Right hindlimb (tissue), 1 donor: ENCODE results near the gene POMGNT1.
"Not testable (repeated sequence)": the region's sequence is repeated elsewhere in the genome, so short reads cannot be mapped to it uniquely, and the experiment has no call there.

Source experiments
- DNase-seq: peaks from one replicate; pipeline ENCODE4 v3.0.0-alpha.2; 2018

Gene POMGNT1

DNA sequence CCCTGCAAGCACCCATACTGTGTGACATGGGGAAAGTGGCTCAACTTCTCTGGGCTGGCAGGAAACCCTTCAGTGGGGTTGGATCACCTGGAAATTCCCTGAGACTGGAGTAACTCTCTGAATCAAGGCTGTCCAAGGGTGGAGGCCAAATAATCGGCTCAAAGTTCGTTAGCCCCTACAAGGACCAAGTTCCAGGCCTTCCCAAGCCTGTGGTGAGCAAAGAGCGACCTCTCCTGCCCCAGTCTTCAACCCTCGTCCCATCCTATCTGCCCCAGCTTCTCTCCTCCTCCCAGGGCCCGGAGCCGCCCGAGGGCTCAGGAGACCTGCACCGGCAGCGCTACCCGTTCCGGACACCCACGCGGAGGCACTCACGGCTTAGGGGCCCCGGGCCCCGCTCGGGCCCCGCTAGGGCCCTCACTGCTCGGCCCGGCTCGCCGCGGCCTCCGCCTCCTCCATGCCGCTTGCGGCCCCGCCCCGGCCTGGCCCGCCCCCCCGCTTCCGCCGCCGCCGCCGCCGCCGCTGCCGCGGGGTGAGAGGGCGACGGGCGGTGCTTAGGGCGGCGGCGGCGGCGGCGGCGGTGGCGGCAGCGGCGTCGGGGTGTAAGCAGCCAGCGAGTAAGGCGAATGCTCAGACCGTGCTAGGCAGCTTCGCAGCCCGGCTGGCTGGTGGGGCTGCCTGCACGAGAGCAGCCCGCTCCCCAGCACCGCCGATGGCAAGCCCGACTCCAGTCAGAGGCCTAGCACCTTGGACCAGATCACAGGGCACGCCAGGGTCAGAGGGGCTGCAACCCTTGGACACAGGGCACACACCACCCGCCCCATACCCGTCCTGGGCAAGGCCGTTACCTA is at the start of gene POMGNT1:
POMGNT1 (minus strand) TSS at position 471 of the 848 bp plus-strand sequence. CDS start 613 bp downstream, outside the sequence.
- DNase-seq: peak; percentile 83

- peak; percentile 99 for DNase-seq
These were observed 49.3 kb upstream of the POMGNT1 start, which contains the start of gene RAD54L for GRCh38 chr1:46247436-46248121. Gene RAD54L (plus strand): TSS chr1:46247763. CDS start chr1:46248406, 643 bp downstream.

DNA sequence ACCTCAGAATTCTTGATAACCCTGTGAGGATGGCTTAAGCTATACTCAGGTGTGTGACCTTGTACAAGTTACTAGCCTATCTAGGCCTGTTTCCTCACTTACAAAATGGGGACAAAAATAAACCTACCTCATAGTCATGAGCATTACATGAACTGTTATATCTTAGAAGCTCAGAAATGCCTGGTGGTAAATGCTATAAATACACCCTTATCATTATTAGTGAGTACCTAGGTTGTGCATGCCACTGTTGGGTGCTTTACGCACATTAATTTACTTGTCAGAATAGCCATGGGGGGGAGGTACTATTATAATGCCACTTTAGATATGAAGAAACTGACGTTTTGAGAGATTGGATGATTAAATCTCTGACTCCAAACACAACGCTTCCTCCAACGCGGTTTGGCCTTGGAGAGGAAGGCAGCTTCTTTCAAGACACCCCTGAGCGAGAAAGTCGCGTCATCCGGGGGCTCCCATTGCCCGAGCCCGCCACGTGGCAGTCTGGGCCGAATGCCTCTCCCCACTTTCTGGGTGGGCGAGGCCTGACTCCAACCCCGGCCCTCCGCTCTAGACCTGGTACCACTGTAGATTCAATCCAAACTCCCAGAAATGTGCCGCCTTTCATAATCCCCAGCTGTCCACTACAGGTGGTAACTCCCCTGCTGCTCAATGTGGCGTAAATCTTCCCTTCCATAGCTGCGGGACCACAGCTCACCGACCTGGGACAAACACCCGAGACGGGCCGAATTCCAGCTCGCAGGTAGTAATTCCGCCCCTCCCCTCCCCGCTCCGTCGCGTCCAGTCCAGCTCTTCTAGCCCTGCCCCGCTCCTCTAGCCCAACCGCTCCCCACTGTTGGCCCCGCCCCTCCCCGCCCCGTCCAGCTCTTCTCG is 48.6 kb upstream of the POMGNT1 start:
- DNase-seq: no peak

DNA sequence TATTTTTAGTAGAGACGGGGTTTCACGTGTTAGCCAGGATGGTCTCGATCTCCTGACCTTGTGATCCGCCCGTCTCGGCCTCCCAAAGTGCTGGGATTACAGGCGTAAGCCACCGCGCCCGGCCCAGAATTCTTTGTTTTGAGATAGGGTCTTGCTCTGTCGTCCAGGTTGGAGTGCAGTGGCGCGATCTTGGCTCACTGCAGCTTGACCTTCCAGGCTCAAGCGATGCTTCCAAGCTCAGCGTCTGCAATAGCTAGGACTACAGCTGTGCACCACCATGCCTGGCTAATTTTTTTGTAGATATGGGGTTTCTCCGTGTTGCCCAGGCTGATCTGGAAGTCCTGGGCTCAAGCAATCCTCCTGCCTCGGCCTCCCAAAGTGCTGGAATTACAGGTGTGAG is 47.9 kb upstream of the POMGNT1 start:
- not testable (repeated sequence) for DNase-seq

DNA sequence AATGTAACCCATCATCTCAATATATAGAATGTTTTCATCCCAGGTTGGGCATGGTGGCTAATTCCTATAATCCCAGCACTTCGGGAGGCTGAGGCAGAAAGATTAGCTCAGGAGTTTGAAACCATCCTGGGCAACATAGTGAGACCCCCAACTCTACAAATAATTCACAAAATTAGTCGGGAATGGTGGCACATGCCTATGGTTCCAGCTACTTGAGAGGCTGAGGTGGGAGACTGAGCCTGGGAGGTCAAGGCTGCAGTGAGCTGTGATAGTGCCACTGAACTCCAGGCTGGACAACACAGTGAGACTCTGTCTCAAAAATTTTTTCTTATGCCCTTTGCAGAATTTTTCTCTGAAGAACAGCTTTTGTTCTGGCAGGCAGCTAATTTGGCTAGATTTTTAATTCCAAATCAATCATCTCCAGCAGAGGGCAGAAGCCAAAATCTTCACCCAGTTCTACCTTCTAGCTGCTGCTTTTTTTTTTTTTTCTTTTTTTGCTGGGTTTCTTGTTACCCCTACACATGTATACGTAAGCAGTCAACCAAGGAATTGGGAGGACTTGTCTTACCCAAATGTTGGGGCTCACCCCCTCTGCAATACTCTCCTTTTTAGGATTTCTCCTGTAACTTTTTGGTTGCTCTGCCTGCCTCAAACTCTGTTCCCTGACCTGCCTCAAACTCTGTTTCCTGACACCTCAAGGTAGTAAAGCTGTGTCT is 46.6 kb upstream of the POMGNT1 start:
- no peak for DNase-seq

DNA sequence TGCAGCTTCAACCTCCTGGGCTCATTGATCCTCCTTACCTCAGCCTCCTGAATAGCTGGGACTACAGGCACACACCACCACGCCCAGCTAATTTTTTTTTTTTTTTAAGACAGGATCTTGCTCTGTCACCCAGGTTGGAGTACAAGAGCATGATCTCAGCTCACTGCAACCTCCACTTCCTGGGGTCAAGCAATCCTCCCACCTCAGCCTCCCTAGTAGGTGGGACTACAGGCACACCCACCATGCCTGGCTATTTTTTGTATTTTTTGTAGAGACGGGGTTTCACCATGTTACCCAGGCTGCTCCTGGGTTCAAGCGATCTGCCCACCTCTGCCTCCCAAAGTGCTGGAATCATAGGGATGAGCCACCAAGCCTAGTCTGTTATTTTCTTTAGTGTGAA is 45.6 kb upstream of the POMGNT1 start:
- DNase-seq: not testable (repeated sequence)

GRCh38 chr1:46242918-46243317 is 44.7 kb upstream of the POMGNT1 start:
- DNase-seq: no peak

DNA sequence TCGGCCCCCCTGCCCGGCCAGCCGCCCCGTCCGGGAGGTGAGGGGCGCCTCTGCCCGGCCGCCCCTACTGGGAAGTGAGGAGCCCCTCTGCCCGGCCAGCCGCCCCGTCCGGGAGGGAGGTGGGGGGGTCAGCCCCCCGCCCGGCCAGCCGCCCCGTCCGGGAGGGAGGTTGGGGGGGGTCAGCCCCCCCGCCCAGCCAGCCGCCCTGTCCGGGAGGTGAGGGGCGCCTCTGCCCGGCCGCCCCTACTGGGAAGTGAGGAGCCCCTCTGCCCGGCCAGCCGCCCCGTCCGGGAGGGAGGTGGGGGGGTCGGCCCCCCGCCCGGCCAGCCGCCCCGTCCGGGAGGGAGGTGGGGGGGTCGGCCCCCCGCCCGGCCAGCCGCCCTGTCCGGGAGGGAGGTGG is 43.5 kb upstream of the POMGNT1 start:
- not testable (repeated sequence) for DNase-seq

DNA sequence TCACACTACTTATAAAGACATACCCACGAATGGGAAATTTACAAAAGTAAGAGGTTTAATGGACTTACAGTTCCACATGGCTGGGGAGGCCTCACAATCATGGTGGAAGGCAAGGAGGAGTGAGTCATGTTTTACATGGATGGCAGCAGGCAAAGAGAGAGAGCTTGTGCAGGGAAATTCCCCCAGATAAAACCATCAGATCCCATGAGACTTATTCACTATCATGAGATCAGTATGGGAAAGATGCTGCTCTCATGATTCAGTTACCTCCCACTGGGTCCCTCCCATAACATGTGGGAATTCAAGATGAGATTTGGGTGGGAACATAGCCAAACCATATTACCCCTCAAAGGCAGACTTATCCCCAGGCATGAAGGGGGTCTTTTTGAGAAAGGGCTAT is 40.6 kb upstream of the POMGNT1 start:
- DNase-seq: not testable (repeated sequence)

- DNase-seq: no peak
These were observed 38.6 kb upstream of the POMGNT1 start for GRCh38 chr1:46236882-46237281.

DNA sequence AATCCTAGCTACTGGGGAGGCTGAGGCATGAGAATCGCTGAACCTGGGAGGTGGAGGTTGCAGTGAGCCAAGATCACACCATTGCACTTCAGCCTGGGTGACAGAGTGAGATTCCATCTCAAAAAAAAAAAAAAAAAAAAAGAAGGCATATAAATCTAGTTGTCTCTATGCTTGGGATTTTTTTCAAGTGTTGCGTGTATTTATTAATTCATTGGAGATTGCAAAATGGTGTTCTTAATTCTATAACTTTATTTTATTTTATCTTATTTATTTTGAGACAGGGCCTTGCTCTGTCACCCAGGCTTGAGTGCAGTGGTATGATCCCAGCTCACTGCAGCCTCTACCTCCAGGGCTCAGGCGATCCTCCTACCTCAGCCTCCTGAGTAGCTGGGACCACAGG is 33.0 kb upstream of the POMGNT1 start:
- not testable (repeated sequence) for DNase-seq

GRCh38 chr1:46224966-46225365 is 26.7 kb upstream of the POMGNT1 start:
- no peak for DNase-seq

- DNase-seq: peak; percentile 66
These were observed 25.3 kb upstream of the POMGNT1 start for GRCh38 chr1:46223472-46223943.

GRCh38 chr1:46223055-46223454 is 24.8 kb upstream of the POMGNT1 start:
- DNase-seq: not testable (repeated sequence)

DNA sequence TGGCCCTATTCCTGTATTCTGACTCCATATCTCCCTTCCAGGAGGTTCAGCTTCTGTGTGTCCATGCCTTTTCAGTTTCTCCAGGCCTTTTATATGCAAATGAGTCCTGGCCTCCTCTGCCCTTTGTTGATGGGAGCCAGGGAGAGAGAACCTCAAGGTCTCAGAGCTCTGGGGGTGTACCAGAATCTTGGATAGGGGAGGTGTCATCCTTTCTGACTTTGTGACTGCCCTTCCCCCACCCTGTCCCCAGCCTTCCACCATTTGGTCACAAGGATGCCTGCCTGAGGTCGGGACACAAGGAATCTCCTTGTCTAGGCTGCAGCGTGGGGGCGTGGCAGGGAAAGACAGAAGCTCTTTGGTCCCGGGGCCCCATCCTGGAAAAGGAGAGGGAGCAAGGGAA is 23.5 kb upstream of the POMGNT1 start:
- DNase-seq: no peak

- DNase-seq: no peak
These were observed 22.6 kb upstream of the POMGNT1 start for GRCh38 chr1:46220808-46221207.

DNA sequence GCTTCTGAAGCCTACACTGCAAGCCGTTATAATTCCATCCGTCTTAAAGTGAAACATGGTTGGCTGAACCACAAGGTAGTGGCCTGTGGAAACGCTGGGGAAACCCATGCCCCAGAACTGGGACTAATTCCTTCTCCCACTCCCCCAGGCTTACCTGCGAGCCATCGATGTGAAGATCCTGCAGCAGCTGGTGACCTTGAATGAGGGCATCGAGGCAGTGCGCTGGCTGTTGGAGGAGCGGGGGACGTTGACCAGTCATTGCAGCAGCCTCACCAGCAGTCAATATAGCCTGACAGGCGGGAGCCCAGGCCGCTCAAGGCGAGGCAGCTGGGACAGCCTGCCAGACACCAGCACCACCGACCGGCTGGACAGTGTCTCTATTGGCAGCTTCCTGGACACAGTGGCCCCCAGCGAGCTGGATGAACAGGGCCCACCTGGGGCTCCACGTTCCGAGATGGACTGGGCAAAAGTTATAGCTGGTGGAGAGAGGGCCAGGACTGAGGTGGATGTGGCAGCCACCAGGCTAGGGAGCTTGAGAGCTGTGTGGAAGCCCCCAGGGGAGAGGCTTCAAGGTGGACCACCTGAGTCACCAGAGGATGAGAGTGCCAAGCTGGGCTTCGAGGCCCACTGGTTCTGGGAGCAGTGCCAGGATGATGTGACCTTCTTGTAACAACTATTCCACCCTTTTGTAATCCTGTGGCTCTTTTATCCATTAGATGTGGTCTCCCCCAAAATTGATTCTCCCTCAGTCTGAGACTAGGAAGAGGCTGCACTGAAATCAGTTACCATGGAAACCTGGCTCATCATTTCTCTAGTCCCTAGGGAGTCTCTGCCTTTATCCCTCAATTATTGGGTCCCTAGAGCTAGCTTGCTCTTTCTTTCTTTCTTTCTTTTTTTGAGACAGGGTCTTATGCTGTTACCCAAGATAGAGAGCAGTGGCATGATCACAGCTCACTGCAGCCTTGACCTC is 21.6 kb upstream of the POMGNT1 start:
- no peak for DNase-seq

DNA sequence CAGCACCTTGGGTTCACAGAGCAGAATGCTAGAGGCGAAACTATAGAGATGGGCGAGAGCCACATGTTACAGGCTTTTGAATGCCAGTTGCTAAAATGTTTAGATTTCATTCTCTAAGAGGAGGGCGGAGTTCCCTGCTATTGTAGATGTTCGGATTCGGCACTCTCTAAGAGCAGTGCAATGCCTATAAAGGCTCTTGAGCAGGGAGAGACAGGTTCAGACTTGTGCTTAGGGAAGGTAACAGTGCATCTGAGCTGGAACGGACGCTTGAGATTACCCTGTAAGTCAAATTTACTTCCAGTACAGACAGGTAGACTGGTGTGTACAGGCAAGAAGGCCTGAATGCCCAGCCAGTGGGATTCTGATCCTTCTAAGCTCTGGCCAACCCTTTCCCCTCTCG is 20.2 kb upstream of the POMGNT1 start:
- no peak for DNase-seq

DNA sequence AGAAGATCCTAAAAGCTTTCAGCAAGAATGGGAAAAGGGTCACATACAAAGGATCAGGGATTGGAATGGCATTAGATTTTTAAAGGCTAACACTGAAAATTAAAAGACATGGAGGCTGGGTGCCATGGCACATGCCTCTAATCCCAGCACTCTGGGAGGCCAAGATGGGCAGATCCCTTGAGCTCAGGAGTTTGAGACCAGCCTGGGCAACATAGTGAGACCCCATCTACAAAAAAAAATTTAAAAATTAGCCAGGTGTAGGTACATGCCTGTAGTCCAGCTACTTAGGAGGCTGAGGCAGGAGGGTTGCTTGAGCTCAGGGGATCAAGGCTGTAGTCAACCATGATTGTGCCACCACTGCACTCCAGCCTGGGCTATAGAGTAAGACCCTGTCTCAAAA is 17.3 kb upstream of the POMGNT1 start:
- DNase-seq: no peak

DNA sequence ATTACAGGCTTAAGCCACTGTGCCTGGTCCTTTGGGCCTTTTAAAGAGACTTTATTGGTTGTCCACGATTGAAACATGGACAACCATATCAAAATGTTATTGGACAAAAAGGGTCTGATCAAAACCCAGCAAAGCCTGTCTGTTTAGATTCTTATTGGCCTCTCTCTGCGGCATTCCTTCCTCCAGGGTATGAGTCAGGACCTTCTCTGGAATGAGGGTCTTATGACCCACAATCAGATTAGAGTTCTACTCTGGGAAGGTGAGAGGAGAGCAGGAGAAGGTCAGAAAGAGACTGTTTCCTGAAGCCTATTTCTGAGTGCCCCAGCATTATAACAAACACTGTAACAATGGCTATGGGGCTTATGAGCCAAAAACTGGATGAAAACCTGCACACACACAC is 12.8 kb upstream of the POMGNT1 start:
- DNase-seq: no peak

GRCh38 chr1:46210561-46210960 is 12.3 kb upstream of the POMGNT1 start:
- DNase-seq: no peak
